Stimulated activated CD4-positive, alpha-beta T cell treated with anti-CD3 and anti-CD28 coated beads, Interleukin-4, amount 100 ng/mL, for 1 hour (primary cell): ENCODE measurements around the gene IPO4.
A peak's percentile ranks its signal among the peaks of the same experiment; 100 is the strongest.
"Not testable (repeated sequence)": the region's sequence is repeated elsewhere in the genome, so short reads cannot be mapped to it uniquely, and the experiment has no call there.

ENCODE experiments used
- DNase-seq: peaks from one replicate; pipeline ENCODE4 v3.0.0-alpha.2; 2020

IPO4 gene

GRCh38 chr14:24216345-24216699 lies 27.7 kb upstream of the IPO4 start:
- no peak for DNase-seq

- DNase-seq: peak; percentile 84
Measured at GRCh38 chr14:24215495-24216344, 27.1 kb upstream of the IPO4 start, which contains the start of gene MDP1. TSS of gene MDP1 (minus strand) at chr14:24216066. CDS start at chr14:24215955, 111 bp downstream.

DNA sequence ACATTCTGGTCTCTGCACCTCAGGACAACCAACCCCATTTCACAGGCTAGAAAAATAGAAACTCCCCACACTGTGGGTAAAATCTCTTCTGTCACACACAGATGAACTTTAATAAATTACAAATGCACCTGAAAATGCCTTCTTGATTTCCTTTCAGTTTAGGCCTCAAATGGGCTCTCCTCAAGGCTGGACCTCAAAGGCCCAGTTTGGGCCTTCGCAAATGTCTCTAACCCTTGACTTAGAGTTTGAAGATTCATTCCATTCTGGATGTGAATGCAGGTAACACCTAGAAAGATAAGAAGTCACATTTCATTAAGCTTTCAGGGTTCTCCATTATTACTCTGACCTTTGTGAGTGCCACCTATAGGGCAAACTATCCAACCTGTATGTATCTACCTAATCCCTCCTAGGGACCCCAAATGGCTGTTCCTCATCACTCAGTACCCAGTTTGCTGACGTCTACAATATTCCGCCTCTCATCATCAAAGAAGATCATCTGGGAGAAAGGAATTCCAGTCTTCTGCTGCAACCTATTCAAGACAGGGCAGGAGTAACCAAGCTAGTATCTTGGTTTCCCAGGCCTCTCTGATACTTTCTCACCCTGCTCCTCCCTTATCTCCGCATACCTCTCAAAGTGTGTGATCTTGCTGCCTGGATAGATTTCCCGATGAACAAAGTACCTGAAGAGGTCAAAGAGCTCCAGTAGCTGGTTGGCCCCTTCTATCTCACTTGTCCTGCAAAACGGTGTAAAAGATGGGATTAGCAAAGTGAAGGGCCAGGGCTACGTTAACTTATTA lies 25.4 kb upstream of the IPO4 start:
- DNase-seq: no peak

GRCh38 chr14:24212924-24213865 lies 24.6 kb upstream of the IPO4 start, which contains the start of gene CHMP4A:
TSS of gene CHMP4A (minus strand) at chr14:24213488. CDS start at chr14:24213439, 49 bp downstream.
- DNase-seq: peak; percentile 95

DNA sequence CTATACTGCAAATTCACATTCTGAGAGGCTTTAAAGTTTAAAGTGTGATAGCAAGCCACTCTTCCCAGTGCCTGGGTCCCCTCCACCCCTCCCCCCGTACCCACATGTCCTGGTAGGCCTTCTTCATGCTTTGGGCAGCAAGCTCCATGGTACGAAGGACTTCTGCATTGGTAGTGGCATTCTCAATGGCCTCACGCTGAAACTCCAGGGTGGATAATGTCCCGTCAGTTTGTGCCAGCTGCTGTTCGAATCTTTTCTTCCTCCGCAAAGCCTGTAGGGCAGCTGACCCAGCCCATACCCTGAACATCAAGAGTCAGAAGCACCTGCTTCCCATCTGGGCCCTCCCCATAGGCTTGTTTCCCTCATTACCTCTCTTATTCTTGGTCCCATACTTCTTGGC lies 22.7 kb upstream of the IPO4 start:
- DNase-seq: no peak

GRCh38 chr14:24207625-24208024 lies 19.0 kb upstream of the IPO4 start:
- DNase-seq: no peak

DNA sequence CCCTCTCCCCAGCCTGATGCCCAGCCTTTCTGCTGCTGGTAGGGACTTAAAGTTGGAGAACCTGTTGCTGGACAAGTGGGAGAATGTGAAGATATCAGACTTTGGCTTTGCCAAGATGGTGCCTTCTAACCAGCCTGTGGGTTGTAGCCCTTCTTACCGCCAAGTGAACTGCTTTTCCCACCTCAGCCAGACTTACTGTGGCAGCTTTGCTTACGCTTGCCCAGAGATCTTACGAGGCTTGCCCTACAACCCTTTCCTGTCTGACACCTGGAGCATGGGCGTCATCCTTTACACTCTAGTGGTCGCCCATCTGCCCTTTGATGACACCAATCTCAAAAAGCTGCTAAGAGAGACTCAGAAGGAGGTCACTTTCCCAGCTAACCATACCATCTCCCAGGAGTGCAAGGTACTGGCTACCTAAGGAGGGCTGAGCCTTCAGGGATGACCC lies 18.5 kb upstream of the IPO4 start:
- no peak for DNase-seq

DNA sequence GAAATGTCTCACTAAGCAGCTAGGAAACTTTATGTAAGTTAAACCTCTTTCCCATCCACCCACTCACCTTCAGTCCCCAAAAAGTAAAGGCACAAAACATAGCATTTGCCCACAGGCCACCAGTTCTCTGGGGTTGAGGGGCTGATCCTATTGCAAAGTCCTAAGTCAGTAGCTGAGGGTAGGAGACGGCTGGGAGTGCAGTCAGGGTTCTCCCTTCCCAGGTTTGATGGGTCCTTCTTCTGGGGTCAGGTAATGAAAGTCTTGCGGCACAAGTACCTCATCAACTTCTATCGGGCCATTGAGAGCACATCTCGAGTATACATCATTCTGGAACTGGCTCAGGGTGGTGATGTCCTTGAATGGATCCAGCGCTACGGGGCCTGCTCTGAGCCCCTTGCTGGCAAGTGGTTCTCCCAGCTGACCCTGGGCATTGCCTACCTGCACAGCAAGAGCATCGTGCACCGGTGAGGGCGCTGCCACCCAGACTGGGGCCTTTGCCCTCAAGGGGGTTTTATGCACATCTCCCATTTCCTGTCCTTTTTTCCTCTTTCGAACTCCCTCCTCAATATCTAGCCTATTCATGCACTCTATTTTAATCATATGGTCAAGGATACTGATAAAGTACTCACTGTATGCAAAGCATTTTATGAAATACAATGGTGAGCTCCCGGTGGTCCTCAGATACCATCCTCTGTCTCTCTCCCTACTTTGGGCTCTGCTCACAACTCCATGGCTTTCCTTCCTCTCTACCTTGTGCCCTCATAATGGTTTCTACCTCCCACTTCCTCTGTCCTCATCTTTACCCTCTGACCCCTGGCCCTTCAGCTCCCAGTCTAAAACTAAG lies 17.9 kb upstream of the IPO4 start:
- no peak for DNase-seq

GRCh38 chr14:24204163-24205146 lies 15.8 kb upstream of the IPO4 start:
- DNase-seq: no peak

- not testable (repeated sequence) for DNase-seq
Measured at GRCh38 chr14:24203249-24203886, 14.8 kb upstream of the IPO4 start.

GRCh38 chr14:24202538-24202937 lies 13.9 kb upstream of the IPO4 start:
- not testable (repeated sequence) for DNase-seq

DNA sequence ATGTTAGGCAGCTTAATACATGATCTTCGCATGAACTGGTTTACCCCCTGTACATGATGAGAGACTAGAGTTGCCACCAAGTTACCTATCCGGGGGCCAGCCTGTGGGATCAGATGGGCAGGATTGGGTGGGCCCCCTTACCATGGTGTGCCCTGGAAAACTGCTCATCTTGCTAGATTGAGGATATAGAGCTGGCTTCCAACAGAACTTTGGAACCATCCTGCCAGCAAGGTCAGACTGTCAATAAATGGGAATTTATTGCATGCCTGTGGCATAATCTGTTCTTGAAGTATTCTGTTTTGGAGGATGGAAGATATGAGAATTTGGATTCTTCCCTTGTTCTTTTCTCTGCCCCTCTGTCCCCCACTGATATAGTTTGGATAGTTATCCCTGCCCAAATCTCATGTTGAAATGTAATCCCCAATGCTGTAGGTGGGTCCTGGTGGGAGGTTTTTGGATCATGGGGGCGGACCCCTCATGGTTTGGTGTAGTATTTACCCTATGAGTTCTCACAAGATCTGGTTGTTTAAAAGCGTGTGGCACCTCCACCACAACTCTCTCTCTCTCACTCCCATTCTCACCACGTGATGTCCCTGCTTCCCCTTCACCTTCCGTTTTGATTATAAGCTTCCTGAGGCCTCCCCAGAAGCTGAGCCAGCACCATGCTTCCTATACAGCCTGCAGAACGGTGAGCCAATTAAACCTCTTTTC lies 10.4 kb upstream of the IPO4 start:
- DNase-seq: no peak

DNA sequence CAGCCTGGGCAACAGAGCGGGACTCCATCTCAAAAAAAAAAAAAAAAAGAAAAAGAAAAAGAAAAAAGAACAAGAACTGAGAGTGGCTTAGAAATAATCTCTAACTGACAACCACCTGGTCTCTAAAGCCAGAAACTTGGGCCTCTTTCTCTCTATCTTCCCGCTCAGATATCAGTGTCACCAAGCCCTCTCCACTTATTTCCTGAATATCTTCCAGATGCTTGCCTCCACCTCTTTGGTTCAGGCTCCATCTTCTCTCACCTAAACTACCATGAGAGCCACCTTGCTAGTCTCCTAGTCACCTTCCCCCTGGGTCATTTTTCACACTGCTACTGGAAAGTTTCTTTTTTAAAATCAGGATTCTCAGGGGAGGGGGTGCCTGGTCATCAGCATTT lies 8.4 kb upstream of the IPO4 start:
- DNase-seq: no peak

- no peak for DNase-seq
Measured at GRCh38 chr14:24196071-24197055, 7.7 kb upstream of the IPO4 start.

DNA sequence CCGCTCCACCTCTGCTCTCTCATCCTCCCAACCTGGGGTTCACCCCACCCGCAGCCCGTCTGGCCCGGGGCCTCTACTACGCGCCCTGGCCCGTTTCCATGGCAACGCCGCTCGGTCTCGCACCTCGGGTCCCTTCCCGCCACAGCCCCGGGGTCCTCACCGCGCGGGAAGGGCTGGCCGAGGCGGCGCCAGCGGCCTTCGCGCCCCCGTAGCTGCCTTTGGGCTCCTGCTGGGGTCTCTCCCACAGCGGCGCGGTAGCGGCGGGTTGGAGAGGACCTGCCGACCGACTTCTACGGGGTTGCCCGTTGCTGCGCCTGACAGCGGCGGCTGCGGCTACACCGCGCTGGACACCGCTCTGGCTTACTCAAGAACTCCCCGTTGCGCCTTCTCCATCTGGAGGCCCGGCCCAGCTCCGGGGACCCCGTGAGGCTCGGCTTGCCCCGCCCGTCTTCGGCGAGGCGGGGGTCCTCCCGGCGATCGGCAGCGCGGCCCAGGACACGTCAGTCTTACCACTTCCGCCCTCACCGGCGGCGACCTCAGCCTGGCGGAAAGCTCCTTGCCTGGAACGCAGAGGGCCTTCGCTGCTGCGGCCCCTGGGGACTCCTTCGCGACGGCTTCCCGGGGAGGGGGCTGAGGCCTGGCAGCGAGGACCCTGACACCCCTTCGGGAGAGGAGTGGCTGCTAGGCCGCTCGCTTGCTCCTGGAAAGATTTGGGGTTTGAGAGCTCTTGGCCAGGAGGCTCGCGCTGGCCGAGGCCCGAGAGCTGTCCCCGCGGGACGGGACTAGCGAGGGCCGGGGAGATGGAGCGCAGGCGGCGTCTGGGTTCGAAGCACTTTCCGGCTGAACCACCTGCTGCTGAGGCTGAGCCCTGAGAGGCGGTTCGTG lies 6.8 kb upstream of the IPO4 start, which contains the start of gene TM9SF1:
TM9SF1 (minus strand) TSS at position 256 of the 885 bp plus-strand sequence. CDS start 422 bp downstream, outside the sequence.
- peak; percentile 87 for DNase-seq

DNA sequence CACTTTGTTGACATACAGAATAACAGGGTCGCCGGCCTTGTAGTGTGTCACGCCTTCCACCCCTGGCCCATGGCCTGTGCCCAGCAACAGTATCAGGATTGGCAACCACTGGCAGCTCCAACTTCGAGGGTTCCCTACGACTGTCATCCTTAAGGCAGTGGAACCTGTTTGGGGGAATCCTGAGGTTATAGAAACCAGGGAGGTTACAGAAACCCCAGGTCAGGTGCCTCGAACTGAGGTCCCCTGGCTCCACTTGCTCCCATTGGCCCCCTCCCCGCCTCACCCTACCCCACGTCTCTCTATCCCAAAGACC lies 6.2 kb upstream of the IPO4 start:
- no peak for DNase-seq
